ENCODE measurements around the gene ACSF3.

DNA sequence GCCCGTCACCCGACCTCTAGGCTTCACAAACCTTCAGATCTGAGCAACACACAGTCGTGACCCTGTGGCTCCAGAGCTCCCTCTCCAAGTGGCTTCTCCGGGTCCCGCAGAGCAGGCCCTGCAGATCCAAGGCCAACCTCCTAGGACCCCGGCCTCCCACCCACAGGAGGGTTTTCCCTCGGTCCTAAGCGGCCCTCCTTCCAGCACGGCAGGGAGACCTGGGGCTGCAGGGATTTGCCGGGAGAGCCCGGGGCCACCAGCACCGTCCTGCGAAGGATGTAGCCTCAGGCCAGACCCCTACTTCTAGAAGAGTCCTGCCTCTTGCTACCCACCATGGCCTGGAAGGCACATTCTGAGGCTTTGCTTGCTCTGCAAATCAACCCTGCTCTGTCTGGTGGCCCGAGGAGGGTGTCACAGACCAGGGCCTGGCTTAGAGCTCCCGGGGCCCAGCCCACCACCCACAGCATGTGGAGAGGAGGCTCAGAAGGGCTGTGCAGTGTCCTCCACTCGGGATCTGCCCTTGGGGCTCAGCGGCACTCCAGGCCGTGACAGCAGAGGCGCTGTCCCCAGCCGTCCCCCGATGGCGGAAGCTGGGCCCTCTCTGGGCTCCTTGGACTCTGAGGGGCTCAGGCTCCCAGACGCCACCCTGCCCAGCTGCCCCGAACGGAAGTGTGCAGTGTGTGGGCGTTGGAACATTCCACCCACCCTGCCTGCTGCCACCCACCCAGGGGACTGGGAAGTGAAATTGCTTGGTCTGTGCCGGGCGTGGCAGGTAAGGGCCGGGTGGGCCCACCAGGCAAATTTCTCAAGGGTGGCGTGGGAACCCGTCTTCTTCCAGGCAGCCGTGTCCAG lies 28.8 kb upstream of the ACSF3 start:
- TF ChIP-seq EZH2 (IDR thresholded peaks at IDR 0.05) (no peak), POLR2AphosphoS5 (IDR thresholded peaks at IDR 0.05; ENCODE audit: borderline replicate concordance, low read depth, low read length) (no peak), FOXP2 (optimal IDR thresholded peaks at IDR 0.05; ENCODE audit: control extremely low read depth, extremely low read length, insufficient read depth) (no peak)

All from SK-N-MC (cell line).